Uterus (tissue), 4 donors: ENCODE measurements around the gene INPP4A. TPM values are rescaled to one million over a fixed set of nuclear protein-coding genes. Genes with fewer than 3 reads are reported as not detected.

ENCODE experiments used
- DNase-seq, 2 donors: peaks; one replicate each; pipeline ENCODE4 v3.0.0-alpha.2; 2019 to 2020
- H3K27ac ChIP-seq, 2 donors: fragments of 200-600 bp; sonication (generic); 1 replicate in 1 of 2; 2 replicates in 1 of 2; pipeline ENCODE4 v1.5.1; 2016 to 2018
- H3K27me3 ChIP-seq, 2 donors: fragments of 200-600 bp; sonication (generic); one replicate each; pipeline ENCODE4 v1.5.1; 2018 to 2019; ENCODE audit warnings: control low read depth in 1 of 2
- H3K36me3 ChIP-seq, 2 donors: fragments of 200-600 bp; sonication (generic); one replicate each; pipeline ENCODE4 v1.5.1; 2019; ENCODE audit warnings: control low read depth in 1 of 2
- H3K4me1 ChIP-seq, 2 donors: fragments of 200-600 bp; sonication (generic); one replicate each; pipeline ENCODE4 v1.5.1; 2018 to 2019; ENCODE audit warnings: control low read depth in 1 of 2
- H3K4me3 ChIP-seq, 2 donors: fragments of 200-600 bp; sonication (generic); 1 replicate in 1 of 2; 2 replicates in 1 of 2; pipeline ENCODE4 v1.5.1; 2018 to 2019; ENCODE audit warnings: mild to moderate bottlenecking in 1 of 2
- H3K9me3 ChIP-seq, 2 donors: fragments of 200-600 bp; sonication (generic); one replicate each; pipeline ENCODE4 v1.5.1; 2019; ENCODE audit warnings: control low read depth in 1 of 2
- POLR2A ChIP-seq, 2 donors: fragments of 450-650 bp; IDR thresholded peaks; one replicate each; pipeline ENCODE4 v1.6.1; 2016; ENCODE audit warnings: antibody characterized with exemption in 2 of 2, mild to moderate bottlenecking in 1 of 2, moderate library complexity in 1 of 2
- intact Hi-C: fragments of 100-400 bp; cut with DNase I; formaldehyde crosslinking; loops from one replicate; pipeline ENCODE4 v1.15.1; 2023; ENCODE audit warnings: low total_unique reads
- total RNA-seq, 4 donors: library from RNA; depleted of rRNA in 3 of 4; stranded (reverse); fragments of >200 nt in 3 of 4; gene quantifications; one replicate each; pipeline versions ENCODE4 v1.1.0 to v1.2.4, GENCODE V29; 2014 to 2023
- TF ChIP-seq, protein P1 (sequence below), 4 experiments: fragments of 200-600 bp in 2 of 4; fragments of 450-650 bp in 2 of 4; sonication (generic) in 2 of 4; IDR thresholded peaks; one replicate each; pipeline ENCODE4 v1.5.1; 2016 to 2019; ENCODE audit warnings: antibody characterized with exemption in 4 of 4, mild to moderate bottlenecking in 2 of 4, moderate library complexity in 1 of 4
- donor health status: DM: yes; HTN: yes; CAD: no.

Gene INPP4A
- total RNA-seq, 4 donors from 2014 or later = 8.7 to 40.2 (median 35.2) TPM

GRCh38 chr2:98558852-98559530 lies 114.3 kb downstream of the INPP4A start:
- no peaks in the 10 kb centered on the region for H3K27me3 ChIP-seq
- no peaks in the 10 kb centered on the region for H3K36me3 ChIP-seq
- no peak for DNase-seq
- no peaks in the 10 kb centered on the region for H3K9me3 ChIP-seq
- no peak for TF ChIP-seq POLR2A (IDR thresholded peaks at IDR 0.05)
- TF ChIP-seq, protein P1, sequence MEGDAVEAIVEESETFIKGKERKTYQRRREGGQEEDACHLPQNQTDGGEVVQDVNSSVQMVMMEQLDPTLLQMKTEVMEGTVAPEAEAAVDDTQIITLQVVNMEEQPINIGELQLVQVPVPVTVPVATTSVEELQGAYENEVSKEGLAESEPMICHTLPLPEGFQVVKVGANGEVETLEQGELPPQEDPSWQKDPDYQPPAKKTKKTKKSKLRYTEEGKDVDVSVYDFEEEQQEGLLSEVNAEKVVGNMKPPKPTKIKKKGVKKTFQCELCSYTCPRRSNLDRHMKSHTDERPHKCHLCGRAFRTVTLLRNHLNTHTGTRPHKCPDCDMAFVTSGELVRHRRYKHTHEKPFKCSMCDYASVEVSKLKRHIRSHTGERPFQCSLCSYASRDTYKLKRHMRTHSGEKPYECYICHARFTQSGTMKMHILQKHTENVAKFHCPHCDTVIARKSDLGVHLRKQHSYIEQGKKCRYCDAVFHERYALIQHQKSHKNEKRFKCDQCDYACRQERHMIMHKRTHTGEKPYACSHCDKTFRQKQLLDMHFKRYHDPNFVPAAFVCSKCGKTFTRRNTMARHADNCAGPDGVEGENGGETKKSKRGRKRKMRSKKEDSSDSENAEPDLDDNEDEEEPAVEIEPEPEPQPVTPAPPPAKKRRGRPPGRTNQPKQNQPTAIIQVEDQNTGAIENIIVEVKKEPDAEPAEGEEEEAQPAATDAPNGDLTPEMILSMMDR (IDR thresholded peaks at IDR 0.05) = no peak
- H3K4me1 ChIP-seq = no peaks in the 10 kb centered on the region
- no peak overlapping the region for H3K27ac ChIP-seq
- H3K4me3 ChIP-seq = no peak overlapping the region
- intact Hi-C loops = no loop called here

DNA sequence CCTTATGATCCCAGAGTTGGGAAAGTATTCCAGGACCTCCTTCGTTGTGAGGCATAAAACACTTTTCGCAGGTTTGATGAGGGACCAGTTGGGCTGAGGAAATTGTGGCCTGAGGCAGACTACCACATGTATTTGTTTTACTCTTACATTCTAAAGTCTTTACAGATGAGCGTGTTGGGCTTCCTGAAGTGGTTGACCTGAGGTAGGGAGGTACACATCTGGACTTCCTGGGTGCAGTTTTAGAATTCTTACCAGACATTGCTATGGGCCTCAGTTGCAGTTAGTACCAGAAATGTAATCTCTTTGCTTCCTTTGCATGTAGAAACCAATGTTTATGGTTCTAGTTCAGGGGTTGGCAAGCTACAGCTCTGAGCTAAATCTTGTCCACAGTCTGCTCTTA lies 114.9 kb downstream of the INPP4A start:
- Histone ChIP-seq H3K27ac (no peak overlapping the region), H3K27me3 (no peaks in the 10 kb centered on the region), H3K4me3 (no peak overlapping the region), H3K9me3 (no peaks in the 10 kb centered on the region), H3K4me1 (no peaks in the 10 kb centered on the region), H3K36me3 (no peaks in the 10 kb centered on the region)
- intact Hi-C loops = no loop called here
- no peak for TF ChIP-seq POLR2A (IDR thresholded peaks at IDR 0.05)
- DNase-seq = no peak

DNA sequence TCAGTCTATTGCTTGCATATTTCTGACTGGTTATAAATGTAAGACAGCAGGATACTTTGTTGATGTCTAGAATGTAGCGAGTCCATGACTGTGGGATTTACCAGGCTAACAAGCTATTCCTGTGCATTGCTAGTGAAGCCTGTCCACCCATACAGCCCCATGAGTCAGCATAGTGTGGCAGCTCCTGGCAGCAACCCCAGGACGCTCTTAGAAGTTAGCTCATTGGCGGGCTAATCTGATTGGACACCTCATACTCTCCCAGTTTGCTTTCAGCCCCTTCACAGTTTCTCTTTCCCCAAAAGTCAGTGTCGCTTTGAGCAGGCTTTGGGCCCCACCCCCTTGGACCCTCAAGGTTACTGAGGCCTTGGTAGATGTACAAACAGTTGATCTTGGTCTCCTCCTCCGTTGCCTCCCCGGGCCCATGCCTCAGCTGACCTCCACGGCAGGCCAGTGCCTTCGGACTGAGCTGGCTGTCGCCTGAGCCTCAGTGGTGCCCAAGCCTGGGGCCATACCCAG lies 115.7 kb downstream of the INPP4A start:
- Histone ChIP-seq H3K4me1 (no peaks in the 10 kb centered on the region), H3K27ac (no peak overlapping the region), H3K27me3 (no peaks in the 10 kb centered on the region), H3K4me3 (no peak overlapping the region), H3K36me3 (no peaks in the 10 kb centered on the region), H3K9me3 (no peaks in the 10 kb centered on the region)
- no peak for DNase-seq
- intact Hi-C loops = no loop called here
- no peak for TF ChIP-seq POLR2A (IDR thresholded peaks at IDR 0.05)
- TF ChIP-seq, protein P1 (IDR thresholded peaks at IDR 0.05) = no peak

- Histone ChIP-seq H3K36me3 (no peaks in the 10 kb centered on the region), H3K27ac (no peak overlapping the region)
- intact Hi-C loops = no loop called here
Measured at GRCh38 chr2:98561018-98561417, 116.4 kb downstream of the INPP4A start.

DNA sequence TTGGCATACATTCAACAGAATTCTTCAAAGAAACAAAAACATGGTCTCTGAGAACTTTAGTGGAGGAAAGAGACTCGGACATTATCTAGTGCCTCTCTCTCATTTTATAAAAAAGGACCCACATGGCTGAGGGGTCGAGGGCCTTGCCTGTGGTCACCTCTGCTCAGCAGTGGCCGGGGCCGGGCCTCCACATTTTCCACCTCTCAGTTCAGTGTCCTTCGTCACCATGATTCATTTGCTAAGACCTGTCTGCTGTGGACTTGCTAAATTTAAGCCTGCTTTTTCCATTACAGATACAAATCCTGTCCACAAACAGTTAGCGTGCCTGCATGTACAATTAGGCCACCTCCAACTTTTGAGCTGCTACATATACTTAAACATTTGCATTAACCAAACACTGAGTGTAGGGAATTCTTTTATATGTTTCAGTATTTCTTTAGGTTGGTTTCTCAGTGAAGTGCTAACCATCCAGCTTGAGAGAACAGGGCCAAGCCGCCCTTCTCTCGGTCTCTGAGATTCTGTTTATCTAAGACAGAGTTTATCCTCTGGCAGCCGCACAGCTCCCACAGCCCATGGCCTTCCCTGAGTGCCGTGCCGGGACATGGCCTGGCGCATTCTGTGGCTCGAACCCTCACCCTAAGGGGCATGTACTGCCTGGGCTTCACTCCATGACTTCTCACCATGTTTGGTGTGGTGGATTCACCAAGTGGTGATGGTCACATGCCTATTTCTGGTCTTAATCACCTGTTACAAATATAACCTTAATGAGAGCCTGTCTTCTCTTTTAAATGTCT lies 117.4 kb downstream of the INPP4A start:
- H3K36me3 ChIP-seq = no peaks in the 10 kb centered on the region
- no peaks in the 10 kb centered on the region for H3K9me3 ChIP-seq
- no peak overlapping the region for H3K4me3 ChIP-seq
- no peaks in the 10 kb centered on the region for H3K4me1 ChIP-seq
- intact Hi-C loops = no loop called here
- DNase-seq = no peak
- H3K27ac ChIP-seq = peak overlapping the region in 1 of 2 donors; percentile 34
- H3K27me3 ChIP-seq = no peaks in the 10 kb centered on the region
- TF ChIP-seq, protein P1 (IDR thresholded peaks at IDR 0.05) = no peak
- no peak for TF ChIP-seq POLR2A (IDR thresholded peaks at IDR 0.05)

More at GRCh38 chr2:98561018-98561417, 116.4 kb downstream of the INPP4A start:
- Histone ChIP-seq H3K4me3 (no peak overlapping the region), H3K27me3 (no peaks in the 10 kb centered on the region), H3K4me1 (no peaks in the 10 kb centered on the region), H3K9me3 (no peaks in the 10 kb centered on the region)
- no peak for DNase-seq
- TF ChIP-seq POLR2A (IDR thresholded peaks at IDR 0.05) = no peak
- TF ChIP-seq, protein P1 (IDR thresholded peaks at IDR 0.05) = no peak
